Mesenchymal stem cell (in vitro differentiated cells and primary cell): ENCODE measurements around the gene ZNF74.

Experiments used
- DNase-seq: peaks from one replicate; pipeline ENCODE4 v3.0.0-alpha.2; 2013
- H2AFZ ChIP-seq: one replicate; pipeline ENCODE4 v1.6.1; 2013; ENCODE audit warnings: low read depth, mild to moderate bottlenecking, control low read depth, inconsistent platforms, low read length, moderate library complexity
- H2AK5ac ChIP-seq: 2 replicates; pipeline ENCODE4 v1.6.1; 2013; ENCODE audit warnings: low read length, moderate library complexity, mild to moderate bottlenecking, inconsistent platforms; ENCODE audit not compliant: severe bottlenecking
- H2BK120ac ChIP-seq: one replicate; pipeline ENCODE4 v1.6.1; 2013; ENCODE audit warnings: low read depth, mild to moderate bottlenecking, inconsistent platforms, low read length, moderate library complexity
- H2BK12ac ChIP-seq, 2 experiments: one replicate each; pipeline ENCODE4 v1.6.1; 2013; ENCODE audit warnings: inconsistent platforms in 2 of 2, low read length in 2 of 2, mild to moderate bottlenecking in 2 of 2, moderate library complexity in 2 of 2, control low read depth in 1 of 2
- H2BK15ac ChIP-seq: one replicate; pipeline ENCODE4 v1.6.1; 2013; ENCODE audit warnings: mild to moderate bottlenecking, low read depth, inconsistent platforms; ENCODE audit not compliant: poor library complexity, severe bottlenecking
- H2BK5ac ChIP-seq: 2 replicates; pipeline ENCODE4 v1.6.1; 2013; ENCODE audit warnings: low read depth, mild to moderate bottlenecking, low read length, control low read depth, inconsistent platforms; ENCODE audit not compliant: poor library complexity, severe bottlenecking
- H3K14ac ChIP-seq, 2 experiments: one replicate each; pipeline ENCODE4 v1.6.1; 2013; ENCODE audit warnings: inconsistent platforms in 2 of 2, low read length in 2 of 2, control low read depth in 1 of 2, mild to moderate bottlenecking in 1 of 2, moderate library complexity in 1 of 2
- H3K18ac ChIP-seq, 2 experiments: one replicate each; pipeline ENCODE4 v1.6.1; 2013; ENCODE audit warnings: inconsistent platforms in 2 of 2, low read length in 2 of 2, control low read depth in 1 of 2, low read depth in 1 of 2, mild to moderate bottlenecking in 1 of 2
- H3K23ac ChIP-seq, 2 experiments: one replicate each; pipeline ENCODE4 v1.6.1; 2013; ENCODE audit warnings: inconsistent platforms in 2 of 2, low read length in 2 of 2, mild to moderate bottlenecking in 2 of 2, moderate library complexity in 2 of 2, control low read depth in 1 of 2
- H3K27ac ChIP-seq: 2 replicates; pipeline ENCODE4 v1.5.1; 2013; ENCODE audit warnings: mild to moderate bottlenecking, moderate library complexity, low read length, control low read depth, inconsistent platforms; ENCODE audit not compliant: poor library complexity, severe bottlenecking
- H3K27me3 ChIP-seq, 2 experiments: 2 replicates each; pipeline versions ENCODE4 v1.6.1 to v1.7.0; 2013; ENCODE audit warnings: low read length in 2 of 2, mild to moderate bottlenecking in 2 of 2, moderate library complexity in 2 of 2, control low read depth in 1 of 2, inconsistent platforms in 1 of 2; ENCODE audit not compliant: control insufficient read depth in 1 of 2, insufficient read depth in 1 of 2
- H3K36me3 ChIP-seq, 2 experiments: 2 replicates each; pipeline versions ENCODE4 v1.6.1 to v1.7.0; 2013; ENCODE audit warnings: low read length in 2 of 2, control low read depth in 1 of 2, inconsistent platforms in 1 of 2, low read depth in 1 of 2, mild to moderate bottlenecking in 1 of 2; ENCODE audit not compliant: insufficient read depth in 2 of 2, control insufficient read depth in 1 of 2
- H3K4ac ChIP-seq, 2 experiments: one replicate each; pipeline ENCODE4 v1.6.1; 2013; ENCODE audit warnings: inconsistent platforms in 2 of 2, low read length in 2 of 2, mild to moderate bottlenecking in 2 of 2, moderate library complexity in 2 of 2, control low read depth in 1 of 2, low read depth in 1 of 2
- H3K4me1 ChIP-seq: 2 replicates; pipeline ENCODE4 v1.6.1; 2013; ENCODE audit warnings: low read depth, low read length, control low read depth; ENCODE audit not compliant: control insufficient read depth, insufficient read depth
- H3K4me2 ChIP-seq: 2 replicates; pipeline ENCODE4 v1.6.1; 2013; ENCODE audit warnings: low read length, mild to moderate bottlenecking, inconsistent platforms; ENCODE audit not compliant: poor library complexity, severe bottlenecking
- H3K4me3 ChIP-seq, 2 experiments: 2 replicates each; pipeline versions ENCODE4 v1.5.1 to v1.7.0; 2013; ENCODE audit warnings: low read length in 2 of 2, mild to moderate bottlenecking in 2 of 2, control low read depth in 1 of 2, low read depth in 1 of 2; ENCODE audit not compliant: insufficient read depth in 1 of 2
- H3K79me1 ChIP-seq: replicated peaks from 2 replicates; pipeline ENCODE4 v1.6.1; 2013; ENCODE audit warnings: mild to moderate bottlenecking, control low read depth, low read length, inconsistent platforms; ENCODE audit not compliant: poor library complexity, severe bottlenecking
- H3K9ac ChIP-seq: 2 replicates; pipeline ENCODE4 v1.7.0; 2013; ENCODE audit warnings: mild to moderate bottlenecking, low read length, moderate library complexity
- H3K9me3 ChIP-seq: 2 replicates; pipeline ENCODE4 v1.7.0; 2013; ENCODE audit warnings: mild to moderate bottlenecking, low read length; ENCODE audit not compliant: control insufficient read depth
- H4K8ac ChIP-seq: one replicate; pipeline ENCODE4 v1.6.1; 2013; ENCODE audit warnings: inconsistent platforms, mild to moderate bottlenecking, low read length, moderate library complexity
- H4K91ac ChIP-seq: one replicate; pipeline ENCODE4 v1.6.1; 2013; ENCODE audit warnings: mild to moderate bottlenecking, low read length, inconsistent platforms
- WGBS: methylation state at CpG from one replicate; pipeline ENCODE4 v1.1.7; 2013; ENCODE audit warnings: mixed read lengths; 5-methylcytosine and 5-hydroxymethylcytosine counted together

ZNF74 gene

GRCh38 chr22:20399866-20400605 lies 6.1 kb downstream of the ZNF74 start:
- no peak overlapping the region for H4K91ac ChIP-seq
- no peak overlapping the region for H2BK5ac ChIP-seq
- no peak overlapping the region for H3K4me2 ChIP-seq
- no peak overlapping the region for H3K18ac ChIP-seq
- H3K4ac ChIP-seq = no peak overlapping the region
- no peak overlapping the region for H2AFZ ChIP-seq
- no peak overlapping the region for H2BK15ac ChIP-seq
- peaks cover 36% of the 10 kb centered on the region for H3K79me1 ChIP-seq
- no peak overlapping the region for H4K8ac ChIP-seq
- H3K23ac ChIP-seq = no peak overlapping the region
- peaks cover 12 to 44% of the 10 kb centered on the region in 2 experiments for H3K36me3 ChIP-seq
- WGBS = 81% methylated on average over 2 of the region's 4 CpGs
- H3K27me3 ChIP-seq = no peaks in the 10 kb centered on the region
- H3K9me3 ChIP-seq = no peaks in the 10 kb centered on the region
- no peak overlapping the region for H2AK5ac ChIP-seq
- H3K4me1 ChIP-seq = peaks cover 12% of the 10 kb centered on the region
- no peak overlapping the region for H2BK12ac ChIP-seq
- no peak overlapping the region for H3K9ac ChIP-seq
- no peak overlapping the region for H3K14ac ChIP-seq
- no peak for DNase-seq
- no peak overlapping the region for H2BK120ac ChIP-seq
- no peak overlapping the region for H3K4me3 ChIP-seq
- H3K27ac ChIP-seq = no peak overlapping the region

DNA sequence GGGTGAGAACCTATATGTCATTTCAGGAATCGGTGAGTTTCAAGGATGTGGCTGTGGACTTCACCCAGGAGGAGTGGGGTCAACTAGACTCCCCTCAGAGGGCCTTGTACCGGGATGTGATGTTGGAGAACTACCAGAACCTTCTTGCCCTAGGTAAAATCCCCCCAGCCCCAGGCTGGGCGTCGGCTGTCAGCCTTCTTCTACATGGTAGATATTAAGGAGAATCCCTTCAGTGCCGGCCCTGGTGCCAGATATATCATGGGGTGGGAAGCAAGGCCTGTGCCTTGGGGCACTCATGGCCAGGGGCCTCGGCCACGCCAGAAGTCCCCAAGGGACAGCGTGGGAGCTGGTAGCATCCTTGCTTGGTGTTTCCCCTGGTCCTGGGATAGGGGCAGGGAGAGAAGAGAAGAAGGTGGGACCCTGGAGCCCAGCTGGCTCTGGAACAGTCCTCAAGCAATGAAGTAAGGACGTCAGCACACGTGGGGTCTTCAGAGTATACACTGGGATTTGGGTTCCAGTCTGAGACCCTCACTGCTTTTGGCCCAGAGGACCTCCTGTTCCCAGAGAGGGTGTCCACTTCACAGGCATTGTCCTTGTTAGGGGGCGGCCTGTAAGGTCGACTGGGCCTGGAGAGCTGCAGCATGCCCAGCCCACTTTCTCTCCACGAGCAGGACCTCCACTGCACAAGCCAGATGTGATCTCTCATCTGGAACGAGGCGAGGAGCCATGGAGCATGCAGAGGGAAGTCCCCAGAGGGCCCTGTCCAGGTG lies 6.8 kb downstream of the ZNF74 start:
- no peaks in the 10 kb centered on the region for H3K27me3 ChIP-seq
- H3K79me1 ChIP-seq = peaks cover 29% of the 10 kb centered on the region
- H2BK12ac ChIP-seq = no peak overlapping the region
- no peak overlapping the region for H4K8ac ChIP-seq
- no peak overlapping the region for H3K4me2 ChIP-seq
- H2BK15ac ChIP-seq = no peak overlapping the region
- H3K14ac ChIP-seq = no peak overlapping the region
- no peak overlapping the region for H4K91ac ChIP-seq
- no peak overlapping the region for H2AK5ac ChIP-seq
- peaks cover 18 to 48% of the 10 kb centered on the region in 2 experiments for H3K36me3 ChIP-seq
- H3K9ac ChIP-seq = no peak overlapping the region
- H3K9me3 ChIP-seq = no peaks in the 10 kb centered on the region
- H2BK120ac ChIP-seq = no peak overlapping the region
- H3K18ac ChIP-seq = no peak overlapping the region
- 94% methylated on average over 14 of the region's 15 CpGs for WGBS
- no peak overlapping the region for H2BK5ac ChIP-seq
- H2AFZ ChIP-seq = no peak overlapping the region
- H3K23ac ChIP-seq = no peak overlapping the region
- no peak overlapping the region for H3K4ac ChIP-seq
- no peak for DNase-seq
- H3K27ac ChIP-seq = no peak overlapping the region
- H3K4me1 ChIP-seq = peaks cover 4% of the 10 kb centered on the region
- H3K4me3 ChIP-seq = no peak overlapping the region

GRCh38 chr22:20401376-20402014 lies 7.5 kb downstream of the ZNF74 start:
- WGBS = 98% methylated on average over 13 of the region's 13 CpGs
- Histone ChIP-seq H3K4me2 (no peak overlapping the region), H4K8ac (no peak overlapping the region), H3K14ac (no peak overlapping the region), H3K27me3 (no peaks in the 10 kb centered on the region), H3K9me3 (no peaks in the 10 kb centered on the region), H3K18ac (no peak overlapping the region), H4K91ac (no peak overlapping the region), H2BK12ac (no peak overlapping the region), H3K23ac (no peak overlapping the region), H3K9ac (no peak overlapping the region), H2AK5ac (no peak overlapping the region), H2BK5ac (no peak overlapping the region), H2AFZ (no peak overlapping the region), H3K27ac (no peak overlapping the region), H2BK15ac (no peak overlapping the region), H3K4me1 (peaks cover 8% of the 10 kb centered on the region), H3K36me3 (peaks cover 25 to 55% of the 10 kb centered on the region in 2 experiments), H3K4me3 (no peak overlapping the region), H3K4ac (no peak overlapping the region), H2BK120ac (no peak overlapping the region), H3K79me1 (peaks cover 28% of the 10 kb centered on the region)
- no peak for DNase-seq
